IMR-90 (cell line): ENCODE measurements around the gene PROK2. TPM values are rescaled to one million over a fixed set of nuclear protein-coding genes. Genes with fewer than 3 reads are reported as not detected.

ENCODE experiments used
- ATAC-seq: fragments of 200-7000 bp; cut with Tn5 transposase; 2 replicates; pipeline ENCODE4 v1.9.1; 2020; ENCODE audit warnings: low read depth, mild to moderate bottlenecking, moderate library complexity
- BruUV-seq: library from RNA; stranded (reverse); fragments of 400-500 nt; replicated peaks from 2 replicates; lab custom pipeline; 2021; lab: Mats Ljungman, UMichigan
- CTCF ChIA-PET: fragments of 300-600 bp; formaldehyde crosslinking; extraction: SDS; loops from one replicate; lab custom pipeline; 2021; ENCODE audit warnings: antibody characterized with exemption; lab: Yijun Ruan, JAX
- POLR2A ChIA-PET: fragments of 300-600 bp; sonication (Branson Sonifier 250); formaldehyde crosslinking; loops from one replicate; lab custom pipeline; 2022; ENCODE audit warnings: antibody characterized with exemption; ENCODE audit not compliant: unreplicated experiment; lab: Charles Lee
- DNase-seq: peaks from one replicate; pipeline ENCODE4 v3.0.0; 2013
- H2AFZ ChIP-seq: replicated peaks from 2 replicates; pipeline ENCODE3; 2013; ENCODE audit warnings: low read length, mild to moderate bottlenecking; ENCODE audit not compliant: poor library complexity
- H2AK5ac ChIP-seq: 2 replicates; pipeline ENCODE4 v1.6.1; 2013; ENCODE audit warnings: low read depth, low read length, inconsistent platforms
- H2AK9ac ChIP-seq: replicated peaks from 2 replicates; pipeline ENCODE3; 2013; ENCODE audit warnings: mild to moderate bottlenecking, low read depth, low read length, moderate library complexity; ENCODE audit not compliant: poor library complexity
- H2BK120ac ChIP-seq: 2 replicates; pipeline ENCODE4 v1.6.1; 2013; ENCODE audit warnings: low read depth, low read length, inconsistent platforms
- H2BK15ac ChIP-seq: 3 replicates; pipeline ENCODE4 v1.6.1; 2013; ENCODE audit warnings: low read depth, low read length, inconsistent platforms
- H2BK20ac ChIP-seq: 2 replicates; pipeline ENCODE4 v1.6.1; 2013; ENCODE audit warnings: low read depth, mild to moderate bottlenecking, inconsistent platforms, low read length, moderate library complexity
- H2BK5ac ChIP-seq: 2 replicates; pipeline ENCODE4 v1.6.1; 2013; ENCODE audit warnings: mild to moderate bottlenecking, low read depth, low read length, inconsistent platforms; ENCODE audit not compliant: poor library complexity, severe bottlenecking
- H3K14ac ChIP-seq: replicated peaks from 2 replicates; pipeline ENCODE4 v1.6.1; 2013; ENCODE audit warnings: low read depth, low read length, inconsistent platforms
- H3K18ac ChIP-seq: 2 replicates; pipeline ENCODE4 v1.6.1; 2013; ENCODE audit warnings: low read depth, low read length, control low read depth
- H3K23ac ChIP-seq: 2 replicates; pipeline ENCODE4 v1.6.1; 2013; ENCODE audit warnings: low read depth, low read length, inconsistent platforms
- H3K27ac ChIP-seq: 2 replicates; pipeline ENCODE4 v1.5.1; 2013; ENCODE audit warnings: mild to moderate bottlenecking, control low read depth, low read length; ENCODE audit not compliant: insufficient read depth
- H3K27me3 ChIP-seq: 2 replicates; pipeline ENCODE4 v1.6.1; 2013; ENCODE audit warnings: low read length; ENCODE audit not compliant: control insufficient read depth, insufficient read depth
- H3K36me3 ChIP-seq: 2 replicates; pipeline ENCODE4 v1.6.1; 2013; ENCODE audit warnings: low read length, mixed read lengths; ENCODE audit not compliant: control insufficient read depth, insufficient read depth
- H3K4ac ChIP-seq: 2 replicates; pipeline ENCODE4 v1.6.1; 2013; ENCODE audit warnings: low read depth, low read length, inconsistent platforms
- H3K4me1 ChIP-seq: 2 replicates; pipeline ENCODE4 v1.6.1; 2013; ENCODE audit warnings: low read length, mixed read lengths; ENCODE audit not compliant: control insufficient read depth, insufficient read depth
- H3K4me2 ChIP-seq: 2 replicates; pipeline ENCODE4 v1.6.1; 2013; ENCODE audit warnings: low read depth, mild to moderate bottlenecking, control low read depth, low read length, moderate library complexity
- H3K4me3 ChIP-seq: 2 replicates; pipeline ENCODE4 v1.5.1; 2013; ENCODE audit warnings: low read depth, mild to moderate bottlenecking, control low read depth, low read length, moderate library complexity; ENCODE audit not compliant: insufficient read depth
- H3K56ac ChIP-seq: 2 replicates; pipeline ENCODE4 v1.6.1; 2013; ENCODE audit warnings: low read length, inconsistent platforms; ENCODE audit not compliant: insufficient read depth; ENCODE audit errors: extremely low read depth
- H3K79me1 ChIP-seq, 2 experiments: 2 replicates each; pipeline ENCODE4 v1.6.1; 2013; ENCODE audit warnings: low read length in 2 of 2, inconsistent platforms in 1 of 2, low read depth in 1 of 2
- H3K9ac ChIP-seq: 2 replicates; pipeline ENCODE4 v1.6.1; 2013; ENCODE audit warnings: low read depth, low read length, control low read depth
- H3K9me1 ChIP-seq: 2 replicates; pipeline ENCODE4 v1.6.1; 2013; ENCODE audit warnings: low read length, inconsistent platforms; ENCODE audit not compliant: insufficient read depth
- H3K9me3 ChIP-seq: 2 replicates; pipeline ENCODE4 v1.6.1; 2013; ENCODE audit warnings: low read length; ENCODE audit not compliant: control insufficient read depth, insufficient read depth
- H4K20me1 ChIP-seq: 2 replicates; pipeline ENCODE4 v1.6.1; 2013; ENCODE audit warnings: low read length, inconsistent platforms; ENCODE audit not compliant: insufficient read depth
- H4K5ac ChIP-seq: 2 replicates; pipeline ENCODE4 v1.6.1; 2013; ENCODE audit warnings: mild to moderate bottlenecking, low read depth, low read length, control low read depth
- H4K8ac ChIP-seq, 2 experiments: 2 replicates each; pipeline ENCODE4 v1.6.1; 2013; ENCODE audit warnings: low read depth in 2 of 2, low read length in 2 of 2, control low read depth in 1 of 2, inconsistent platforms in 1 of 2
- H4K91ac ChIP-seq: 2 replicates; pipeline ENCODE4 v1.6.1; 2013; ENCODE audit warnings: low read depth, low read length, inconsistent platforms; ENCODE audit not compliant: insufficient read depth
- BHLHE40 ChIP-seq: fragments of 150-350 bp; IDR thresholded peaks from 2 replicates; pipeline ENCODE4 v1.6.1; 2016; ENCODE audit warnings: mild to moderate bottlenecking, low read depth, low read length
- CTCF ChIP-seq: conservative IDR thresholded peaks from 2 replicates; pipeline ENCODE4 v1.5.1; 2012; ENCODE audit warnings: mild to moderate bottlenecking, low read depth, low read length, improper control_type of control experiment
- ELK1 ChIP-seq: fragments of 150-350 bp; IDR thresholded peaks from 2 replicates; pipeline ENCODE4 v1.6.1; 2016; ENCODE audit warnings: low read depth, mild to moderate bottlenecking, low read length, moderate library complexity, borderline replicate concordance
- FOS ChIP-seq: fragments of 150-350 bp; IDR thresholded peaks from 2 replicates; pipeline ENCODE4 v1.6.1; 2016; ENCODE audit warnings: low read depth, low read length
- MAFK ChIP-seq: IDR thresholded peaks from 2 replicates; pipeline ENCODE4 v1.6.1; 2012; ENCODE audit warnings: low read depth, low read length, improper control_type of control experiment
- MAZ ChIP-seq: IDR thresholded peaks from 2 replicates; pipeline ENCODE4 v1.6.1; 2012; ENCODE audit warnings: low read depth, mild to moderate bottlenecking, low read length, improper control_type of control experiment, moderate library complexity, borderline replicate concordance
- MXI1 ChIP-seq: IDR thresholded peaks from 2 replicates; pipeline ENCODE4 v1.6.1; 2012; ENCODE audit warnings: low read depth, mild to moderate bottlenecking, low read length, moderate library complexity, borderline replicate concordance
- RAD21 ChIP-seq: IDR thresholded peaks from 2 replicates; pipeline ENCODE4 v1.6.1; 2012; ENCODE audit warnings: low read length, improper control_type of control experiment
- RCOR1 ChIP-seq: IDR thresholded peaks from 2 replicates; pipeline ENCODE4 v1.6.1; 2012; ENCODE audit warnings: mild to moderate bottlenecking, low read length, improper control_type of control experiment; ENCODE audit not compliant: insufficient replicate concordance
- RFX5 ChIP-seq: IDR thresholded peaks from 2 replicates; pipeline ENCODE4 v1.8.0; 2012; ENCODE audit warnings: low read depth, mild to moderate bottlenecking, low read length, moderate library complexity
- SMC3 ChIP-seq: fragments of 150-350 bp; IDR thresholded peaks from 2 replicates; pipeline ENCODE4 v1.6.1; 2016; ENCODE audit warnings: low read depth, mild to moderate bottlenecking, antibody characterized with exemption, low read length, moderate library complexity
- WGBS, 2 experiments: methylation state at CpG; one replicate each; pipeline versions ENCODE4 v1.1.5 to v1.1.7; 2013; ENCODE audit warnings: missing lambda C conversion rate in 2 of 2; ENCODE audit not compliant: insufficient read length in 1 of 2; ENCODE audit errors: extremely low coverage in 2 of 2; 5-methylcytosine and 5-hydroxymethylcytosine counted together
- dilution Hi-C: fragments of 300-500 bp; cut with HindIII; formaldehyde crosslinking; loops from one replicate; pipeline ENCODE4 v1.14.3; 2018; ENCODE audit warnings: low sequenced_read_pairs; ENCODE audit not compliant: unreplicated experiment
- in situ Hi-C: fragments of 300-500 bp; cut with MboI; formaldehyde crosslinking; loops from 3 replicates; pipeline ENCODE4 v1.14.3; 2019; ENCODE audit warnings: low sequenced_read_pairs, inconsistent platforms, mixed read lengths
- intact Hi-C: fragments of 100-400 bp; cut with micrococcal nuclease; formaldehyde crosslinking; loops from 2 replicates; pipeline ENCODE4 v1.10.0; 2022
- polyA plus RNA-seq, 3 experiments: library from polyadenylated mRNA; depleted of rRNA; stranded (reverse); fragments of >200 nt; gene quantifications; 2 replicates each; pipeline ENCODE4 v1.2.3, GENCODE V29; 2012; ENCODE audit warnings: low replicate concordance in 1 of 3
- total RNA-seq: library from RNA; depleted of rRNA; stranded (reverse); fragments of >200 nt; gene quantifications from 2 replicates; pipeline ENCODE4 v1.2.3, GENCODE V29; 2012

Gene PROK2
- total and polyA plus RNA-seq, 2 of the 4 experiments (the other 2 are of a cell fraction) = not detected

GRCh38 chr3:71780430-71780829 lies 4.5 kb downstream of the PROK2 start:
- in situ Hi-C loops (no loop called here), dilution Hi-C loops (no loop called here), intact Hi-C loops (no loop called here)
- BruUV-seq = no TSS peak
- H3K56ac ChIP-seq = no peak overlapping the region
- no peaks in the 10 kb centered on the region for H3K4me1 ChIP-seq
- no peak overlapping the region for H3K9ac ChIP-seq
- H4K91ac ChIP-seq = no peak overlapping the region
- H2AFZ ChIP-seq = no peak overlapping the region
- POLR2A ChIA-PET = no interaction called here
- CTCF ChIA-PET = no interaction called here
- H4K20me1 ChIP-seq = no peaks in the 10 kb centered on the region
- H3K18ac ChIP-seq = no peak overlapping the region
- peaks cover 35% of the 10 kb centered on the region for H3K27me3 ChIP-seq
- no peak overlapping the region for H3K14ac ChIP-seq
- H4K5ac ChIP-seq = no peak overlapping the region
- no peaks in the 10 kb centered on the region for H3K79me1 ChIP-seq
- 70% methylated on average over 2 of the region's 4 CpGs; no CpG with 5 or more reads in 1 of the 2 experiments for WGBS, 2 experiments
- H4K8ac ChIP-seq = no peak overlapping the region
- no peak overlapping the region for H3K27ac ChIP-seq
- H3K9me3 ChIP-seq = no peaks in the 10 kb centered on the region
- no peak overlapping the region for H2BK120ac ChIP-seq
- H2AK9ac ChIP-seq = no peak overlapping the region
- no peak overlapping the region for H3K4me3 ChIP-seq
- H2BK15ac ChIP-seq = no peak overlapping the region
- no peak overlapping the region for H2AK5ac ChIP-seq
- H2BK20ac ChIP-seq = no peak overlapping the region
- H3K23ac ChIP-seq = no peak overlapping the region
- H3K36me3 ChIP-seq = no peaks in the 10 kb centered on the region
- no peak overlapping the region for H3K4me2 ChIP-seq
- no peak for ATAC-seq
- no peaks in the 10 kb centered on the region for H3K9me1 ChIP-seq
- H2BK5ac ChIP-seq = no peak overlapping the region
- DNase-seq = no peak
- H3K4ac ChIP-seq = no peak overlapping the region
- no peak for TF ChIP-seq RFX5
- no peak for TF ChIP-seq MXI1
- no peak for TF ChIP-seq ELK1
- no peak for TF ChIP-seq RCOR1
- TF ChIP-seq CTCF = no peak
- no peak for TF ChIP-seq FOS
- no peak for TF ChIP-seq SMC3
- no peak for TF ChIP-seq MAFK
- TF ChIP-seq MAZ = no peak
- no peak for TF ChIP-seq RAD21
- TF ChIP-seq BHLHE40 = no peak
